Smooth muscle cell of the coronary artery (primary cell): ENCODE measurements around the gene PLAAT2. TPM values are rescaled to one million over a fixed set of nuclear protein-coding genes. Genes with fewer than 3 reads are reported as not detected.

ENCODE experiments used
- total RNA-seq: library from RNA; depleted of rRNA; stranded (reverse); fragments of >200 nt; gene quantifications from 2 replicates; pipeline ENCODE4 v1.2.3, GENCODE V29; 2014; ENCODE audit warnings: low replicate concordance

The PLAAT2 gene
- not detected in 2 replicates for total RNA-seq

DNA sequence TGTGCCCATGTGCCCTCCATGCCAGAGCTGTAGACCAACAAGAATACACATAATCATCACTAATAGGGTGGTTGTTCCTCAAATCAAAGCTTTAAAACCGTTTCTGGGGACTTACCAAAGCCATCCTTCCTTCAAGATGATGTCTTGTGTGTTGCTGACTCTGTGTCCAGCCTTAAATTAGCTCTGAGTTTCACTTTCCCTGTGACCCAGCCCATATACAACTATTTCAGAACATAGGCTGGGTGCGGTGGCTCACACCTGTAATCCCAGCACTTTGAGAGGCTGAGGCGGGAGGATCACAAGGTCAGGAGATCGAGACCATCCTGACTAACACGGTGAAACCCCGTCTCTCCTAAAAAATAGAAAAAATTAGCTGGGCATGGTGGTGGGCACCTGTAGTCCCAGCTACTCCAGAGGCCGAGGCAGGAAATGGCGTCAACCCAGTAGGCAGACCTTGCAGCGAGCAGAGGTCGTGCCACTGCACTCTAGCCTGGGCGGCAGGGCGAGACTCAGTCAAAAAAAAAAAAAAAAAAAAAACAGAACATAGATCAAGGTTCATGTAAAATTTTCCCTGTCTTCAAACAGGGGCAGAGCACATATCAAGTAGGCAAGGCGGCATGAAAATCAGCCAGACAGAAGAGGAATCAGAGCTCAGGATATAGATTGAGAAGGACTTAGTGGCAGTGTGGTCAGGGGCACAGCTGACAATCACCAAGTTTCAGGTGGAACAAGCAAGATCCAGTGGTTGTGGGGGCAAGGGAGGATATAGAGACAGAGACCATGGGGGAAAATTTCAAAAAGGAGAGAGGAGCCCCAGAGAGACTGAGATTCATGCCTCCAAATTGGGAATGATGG is at the start of gene PLAAT2:
Gene PLAAT2 (minus strand): TSS at position 179 of the 855 bp plus-strand sequence. CDS start 55 bp downstream, at position 124.

DNA sequence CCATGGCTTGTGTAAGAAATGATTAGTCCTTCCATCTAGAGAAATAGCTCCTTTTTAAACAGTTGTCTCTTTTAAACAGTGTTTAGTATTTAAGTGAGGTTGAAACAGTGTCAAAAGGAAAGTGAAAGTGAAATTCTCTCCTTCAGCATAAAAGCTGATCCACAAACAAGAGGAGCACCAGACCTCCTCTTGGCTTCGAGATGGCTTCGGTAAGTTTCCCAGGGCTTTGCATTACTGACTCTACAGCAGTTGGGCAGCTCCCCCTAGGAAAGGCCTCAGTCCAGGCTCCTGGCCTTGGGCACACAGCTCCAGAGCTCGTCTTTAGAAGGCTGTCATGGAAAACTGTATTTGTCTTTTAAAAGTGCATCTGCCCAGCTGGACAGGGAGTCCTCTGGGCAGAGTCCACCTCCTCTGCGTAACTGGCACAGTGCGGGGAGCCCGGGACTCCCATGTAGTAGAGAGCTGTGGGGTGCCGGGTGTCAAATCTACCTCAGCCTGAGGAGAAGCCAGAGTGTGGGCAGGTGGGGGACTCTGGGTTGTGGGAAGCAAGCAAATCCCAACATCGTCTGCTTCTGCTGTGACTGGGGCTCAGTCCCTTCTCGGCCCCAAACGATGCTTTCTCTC is 26.4 kb downstream of the PLAAT2 start, which contains the start of gene PLAAT4:
Gene PLAAT4 (plus strand): TSS at position 140 of the 624 bp plus-strand sequence. CDS start 61 bp downstream, at position 201.

DNA sequence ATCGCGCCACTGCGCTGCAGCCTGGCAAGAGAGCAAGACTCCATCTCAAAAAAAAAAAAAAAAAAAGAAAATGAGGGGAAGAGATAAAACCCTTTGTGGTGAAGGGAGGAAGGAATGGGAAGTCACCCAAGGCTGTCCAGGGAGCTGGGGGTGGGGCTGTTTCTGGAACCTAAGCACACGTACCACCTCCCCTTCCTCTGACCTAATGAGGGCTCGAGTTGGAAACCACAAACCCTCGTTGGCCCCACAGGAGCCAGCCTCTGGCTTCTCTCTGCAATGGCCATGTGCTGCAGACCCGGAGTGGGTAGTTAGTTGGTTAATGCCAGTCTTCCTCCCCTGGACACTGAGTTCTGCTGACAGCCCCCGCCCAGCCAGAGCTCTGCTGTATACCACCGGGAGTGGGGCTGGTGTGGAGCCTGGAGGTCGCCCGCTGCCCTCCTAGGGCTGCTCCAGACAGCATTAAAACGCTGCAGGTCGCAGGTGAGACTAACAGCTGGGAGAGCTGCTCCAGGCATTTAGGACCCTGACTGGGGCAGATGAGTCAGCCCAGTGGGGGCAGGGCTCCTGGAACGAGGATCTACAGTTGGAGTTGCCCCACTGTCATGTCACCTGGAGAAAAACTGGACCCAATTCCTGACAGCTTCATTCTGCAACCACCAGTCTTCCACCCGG is 57.2 kb downstream of the PLAAT2 start, which contains the start of gene LGALS12:
Gene LGALS12 (plus strand): TSS at position 228 of the 672 bp plus-strand sequence. CDS start 375 bp downstream, at position 603.

Other genes starting within 250 kb of the PLAAT2 start
- gene SLC22A9, start 193.6 kb downstream of the PLAAT2 start, total RNA-seq = not detected in 2 replicates
- gene PLAAT5, start 72.2 kb downstream of the PLAAT2 start, total RNA-seq = 1.1 TPM in 1 of 2 replicates, not detected in the other
- gene LGALS12, start 57.3 kb downstream of the PLAAT2 start, total RNA-seq = 0.47 TPM in 1 of 2 replicates, not detected in the other
- 8.3 and 49.4 TPM in 2 replicates for gene PLAAT4, start 26.6 kb downstream of the PLAAT2 start, total RNA-seq
- 18.1 and 52.2 TPM in 2 replicates for gene PLAAT3, start 51.1 kb upstream of the PLAAT2 start, total RNA-seq
- gene ATL3, start 108.0 kb upstream of the PLAAT2 start, total RNA-seq = 57.1 and 70.7 TPM in 2 replicates
- 24.1 and 35.3 TPM in 2 replicates for gene RTN3, start 118.1 kb upstream of the PLAAT2 start, total RNA-seq
- 10.0 and 17.2 TPM in 2 replicates for gene ZFTA, start 205.4 kb upstream of the PLAAT2 start, total RNA-seq